Ureter (tissue), 1 donor: ENCODE measurements around the gene BTN1A1. TPM values are rescaled to one million over a fixed set of nuclear protein-coding genes. Genes with fewer than 3 reads are reported as not detected.

Experiments
- total RNA-seq: library from RNA; stranded (reverse); gene quantifications from one replicate; pipeline ENCODE4 v1.2.4, GENCODE V29; 2023
- donor health status: DM: yes; HTN: yes; CAD: no.

The BTN1A1 gene
- total RNA-seq, 1 donor from 2014 or later: not detected

Other genes with a start within 250 kb of the BTN1A1 start
- gene BTN3A2, start 135.1 kb upstream of the BTN1A1 start, total RNA-seq: 15.8 TPM
- gene BTN2A2, start 117.2 kb upstream of the BTN1A1 start, total RNA-seq: 15.0 TPM
- gene BTN3A1, start 98.0 kb upstream of the BTN1A1 start, total RNA-seq: 26.2 TPM
- gene BTN3A3, start 59.8 kb upstream of the BTN1A1 start, total RNA-seq: 13.9 TPM
- gene BTN2A1, start 42.3 kb upstream of the BTN1A1 start, total RNA-seq: 24.7 TPM
- 75.3 TPM for gene HMGN4, start 38.1 kb downstream of the BTN1A1 start, total RNA-seq
- gene ABT1, start 96.7 kb downstream of the BTN1A1 start, total RNA-seq: 17.0 TPM
- gene ZNF322, start 159.4 kb downstream of the BTN1A1 start, total RNA-seq: 27.7 TPM